Measurements from ENCODE around the gene OR51B2. TPM values are rescaled to one million over a fixed set of nuclear protein-coding genes. Genes with fewer than 3 reads are reported as not detected.

OR51B2 gene
- total RNA-seq, 2 donors from 2014 or later: not detected

Other genes starting within 250 kb of the OR51B2 start
- not detected for gene OR52A5, start 185.9 kb downstream of the OR51B2 start, total RNA-seq
- gene OR52A1, start 169.5 kb downstream of the OR51B2 start, total RNA-seq: not detected
- gene OR51V1, start 123.6 kb downstream of the OR51B2 start, total RNA-seq: not detected
- 1,000 to 10,000 TPM; 1,053 to 3,910 TPM for gene HBB, start 97.2 kb downstream of the OR51B2 start, total RNA-seq
- gene HBD, start 89.8 kb downstream of the OR51B2 start, total RNA-seq: 1 to 10 TPM; 1.4 to 4.8 TPM
- gene HBG1, start 74.4 kb downstream of the OR51B2 start, total RNA-seq: not detected
- gene HBG2, start 69.5 kb downstream of the OR51B2 start, total RNA-seq: under 1 TPM in 1 of 2 donors, not detected in 1; 0.71 TPM
- gene HBE1, start 54.4 kb downstream of the OR51B2 start, total RNA-seq: not detected
- gene OR51B4, start 22.4 kb downstream of the OR51B2 start, total RNA-seq: under 1 TPM in 1 of 2 donors, not detected in 1; 0.46 TPM
- gene OR51B5, start 19.2 kb upstream of the OR51B2 start, total RNA-seq: under 1 TPM; 0.29 to 0.51 TPM
- gene OR51B6, start 27.2 kb upstream of the OR51B2 start, total RNA-seq: not detected
- not detected for gene OR51M1, start 59.5 kb upstream of the OR51B2 start, total RNA-seq
- not detected for gene OR51Q1, start 97.8 kb upstream of the OR51B2 start, total RNA-seq
- not detected for gene OR51I1, start 117.2 kb upstream of the OR51B2 start, total RNA-seq
- gene OR51I2, start 125.0 kb upstream of the OR51B2 start, total RNA-seq: not detected
- not detected for gene OR52D1, start 164.4 kb upstream of the OR51B2 start, total RNA-seq
- under 1 TPM in 1 of 2 donors, not detected in 1; 0.38 TPM for gene UBQLN3, start 185.7 kb upstream of the OR51B2 start, total RNA-seq
- gene UBQLNL, start 192.4 kb upstream of the OR51B2 start, total RNA-seq: under 1 TPM; 0.32 to 0.38 TPM
- gene OR52H1, start 224.2 kb upstream of the OR51B2 start, total RNA-seq: under 1 TPM; 0.24 to 0.51 TPM

Data from posterior vena cava (tissue), 2 donors.